HepG2 (cell line): ENCODE measurements around the gene FCHO1. TPM values are rescaled to one million over a fixed set of nuclear protein-coding genes. Genes with fewer than 3 reads are reported as not detected.

ENCODE experiments used
- ATF1 ChIP-seq: IDR thresholded peaks from 2 replicates; pipeline ENCODE4 v1.6.1; 2016; ENCODE audit warnings: mild to moderate bottlenecking, control low read depth
- NCOR1 ChIP-seq: fragments of 200-600 bp; sonication (generic); IDR thresholded peaks from 2 replicates; pipeline ENCODE4 v1.7.0; 2017; ENCODE audit warnings: antibody characterized with exemption, low read length, borderline replicate concordance
- SP140L ChIP-seq: sonication (generic); formaldehyde crosslinking; IDR thresholded peaks from 2 replicates; pipeline ENCODE4 v1.4.0; 2020; ENCODE audit warnings: missing genetic modification reagents, borderline replicate concordance
- ZNF577 ChIP-seq: sonication (generic); formaldehyde crosslinking; IDR thresholded peaks from 2 replicates; pipeline ENCODE4 v1.4.0; 2020; ENCODE audit warnings: mild to moderate bottlenecking, low read depth, missing genetic modification reagents, borderline replicate concordance
- ZNF709 ChIP-seq: sonication (generic); formaldehyde crosslinking; IDR thresholded peaks from 2 replicates; pipeline ENCODE4 v1.5.0; 2020; ENCODE audit warnings: mild to moderate bottlenecking, missing genetic modification reagents
- ZNF83 ChIP-seq: sonication (generic); formaldehyde crosslinking; IDR thresholded peaks from 2 replicates; pipeline ENCODE4 v1.4.0; 2020; ENCODE audit warnings: missing genetic modification reagents, mild to moderate bottlenecking, borderline replicate concordance
- polyA plus RNA-seq, 8 experiments: library from polyadenylated mRNA; depleted of rRNA in 3 of 8; stranded (reverse) in 7 of 8; unstranded in 1 of 8; fragments of >200 nt; fragmentation: Illumina TruSeq in 4 of 8; extraction: Trizol in 4 of 8; gene quantifications; 2 replicates each; pipeline versions ENCODE4 v1.2.1 to v1.2.3, GENCODE V29; 2011 to 2016; ENCODE audit warnings: low read depth in 4 of 8, missing spikeins in 1 of 8, mixed read lengths in 1 of 8; ENCODE audit not compliant: insufficient read depth in 1 of 8
- total RNA-seq, 5 experiments: library from RNA; depleted of rRNA; stranded (reverse); fragments of >200 nt; fragmentation: Illumina TruSeq; extraction: Trizol; gene quantifications; 2 replicates each; pipeline ENCODE4 v1.2.3, GENCODE V29; 2016; ENCODE audit warnings: low read depth in 1 of 5
- TF ChIP-seq, protein P1 (sequence below): sonication (generic); formaldehyde crosslinking; IDR thresholded peaks from 2 replicates; pipeline ENCODE4 v1.4.0; 2020; ENCODE audit warnings: missing genetic modification reagents
- TF ChIP-seq, protein P2 (sequence below): sonication (generic); formaldehyde crosslinking; conservative IDR thresholded peaks from 2 replicates; pipeline ENCODE4 v1.8.0; 2022; ENCODE audit warnings: missing genetic modification reagents
- TF ChIP-seq, protein P3 (sequence below): sonication (generic); formaldehyde crosslinking; IDR thresholded peaks from 2 replicates; pipeline ENCODE4 v1.5.0; 2020; ENCODE audit warnings: missing genetic modification reagents
- TF ChIP-seq, protein P4 (sequence below): fragments of 450-650 bp; IDR thresholded peaks from 2 replicates; pipeline ENCODE4 v1.6.1; 2017
- TF ChIP-seq, protein P5 (sequence below): sonication (generic); formaldehyde crosslinking; IDR thresholded peaks from 2 replicates; pipeline ENCODE4 v1.8.1; 2023; ENCODE audit warnings: missing genetic modification reagents, mild to moderate bottlenecking, borderline replicate concordance

Gene FCHO1
- total and polyA plus RNA-seq, 2 of the 13 experiments (the other 11 are each of a cell fraction or from before 2014, with no cell fraction given), result 1.3 to 3.1 TPM

DNA sequence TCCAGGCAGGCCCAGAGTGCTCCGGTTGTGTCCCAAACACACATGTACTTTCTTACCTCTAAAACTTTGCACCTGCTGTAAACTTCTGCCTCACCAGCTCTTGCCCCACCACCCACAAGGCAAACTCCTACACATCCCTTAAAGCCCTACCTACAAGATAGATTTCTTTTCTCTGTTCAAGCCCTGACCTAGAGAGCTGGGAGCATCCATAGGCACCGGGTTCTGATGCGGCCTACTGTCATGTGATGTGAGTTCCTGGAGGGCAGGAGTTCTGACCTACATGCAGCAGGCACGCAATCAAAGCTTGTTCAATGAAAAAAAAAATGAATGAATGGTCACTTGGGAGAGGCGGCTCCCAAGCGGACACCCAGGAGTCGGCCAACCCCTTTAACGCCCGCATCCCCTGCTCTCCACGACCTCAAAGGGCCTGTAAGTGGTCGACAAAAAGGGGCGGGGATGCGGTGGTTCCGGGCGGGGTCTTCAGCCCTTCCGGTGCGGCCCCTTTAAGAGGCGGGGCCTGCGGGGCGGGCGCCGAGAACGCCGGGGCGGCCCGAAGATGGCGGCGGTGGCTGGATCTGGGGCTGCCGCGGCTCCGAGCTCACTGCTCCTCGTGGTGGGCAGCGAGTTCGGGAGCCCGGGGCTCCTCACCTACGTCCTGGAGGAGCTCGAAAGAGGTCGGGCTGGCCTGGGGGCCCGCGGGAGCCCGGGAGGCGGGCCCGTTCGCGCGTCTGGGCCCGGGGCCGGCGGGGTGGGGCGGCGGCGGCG lies 32.1 kb upstream of the FCHO1 start, which contains the start of gene MAP1S (continued):
- TF ChIP-seq, protein P1, sequence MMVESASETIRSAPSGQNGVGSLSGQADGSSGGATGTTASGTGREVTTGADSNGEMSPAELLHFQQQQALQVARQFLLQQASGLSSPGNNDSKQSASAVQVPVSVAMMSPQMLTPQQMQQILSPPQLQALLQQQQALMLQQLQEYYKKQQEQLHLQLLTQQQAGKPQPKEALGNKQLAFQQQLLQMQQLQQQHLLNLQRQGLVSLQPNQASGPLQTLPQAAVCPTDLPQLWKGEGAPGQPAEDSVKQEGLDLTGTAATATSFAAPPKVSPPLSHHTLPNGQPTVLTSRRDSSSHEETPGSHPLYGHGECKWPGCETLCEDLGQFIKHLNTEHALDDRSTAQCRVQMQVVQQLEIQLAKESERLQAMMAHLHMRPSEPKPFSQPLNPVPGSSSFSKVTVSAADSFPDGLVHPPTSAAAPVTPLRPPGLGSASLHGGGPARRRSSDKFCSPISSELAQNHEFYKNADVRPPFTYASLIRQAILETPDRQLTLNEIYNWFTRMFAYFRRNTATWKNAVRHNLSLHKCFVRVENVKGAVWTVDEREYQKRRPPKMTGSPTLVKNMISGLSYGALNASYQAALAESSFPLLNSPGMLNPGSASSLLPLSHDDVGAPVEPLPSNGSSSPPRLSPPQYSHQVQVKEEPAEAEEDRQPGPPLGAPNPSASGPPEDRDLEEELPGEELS (CRISPR knock-in tag), result peak; percentile 48; the same call in 1 of the 2 replicates
- TF ChIP-seq, protein P2, sequence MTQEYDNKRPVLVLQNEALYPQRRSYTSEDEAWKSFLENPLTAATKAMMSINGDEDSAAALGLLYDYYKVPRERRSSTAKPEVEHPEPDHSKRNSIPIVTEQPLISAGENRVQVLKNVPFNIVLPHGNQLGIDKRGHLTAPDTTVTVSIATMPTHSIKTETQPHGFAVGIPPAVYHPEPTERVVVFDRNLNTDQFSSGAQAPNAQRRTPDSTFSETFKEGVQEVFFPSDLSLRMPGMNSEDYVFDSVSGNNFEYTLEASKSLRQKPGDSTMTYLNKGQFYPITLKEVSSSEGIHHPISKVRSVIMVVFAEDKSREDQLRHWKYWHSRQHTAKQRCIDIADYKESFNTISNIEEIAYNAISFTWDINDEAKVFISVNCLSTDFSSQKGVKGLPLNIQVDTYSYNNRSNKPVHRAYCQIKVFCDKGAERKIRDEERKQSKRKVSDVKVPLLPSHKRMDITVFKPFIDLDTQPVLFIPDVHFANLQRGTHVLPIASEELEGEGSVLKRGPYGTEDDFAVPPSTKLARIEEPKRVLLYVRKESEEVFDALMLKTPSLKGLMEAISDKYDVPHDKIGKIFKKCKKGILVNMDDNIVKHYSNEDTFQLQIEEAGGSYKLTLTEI (CRISPR knock-in tag), result no peak
- TF ChIP-seq, protein P3, sequence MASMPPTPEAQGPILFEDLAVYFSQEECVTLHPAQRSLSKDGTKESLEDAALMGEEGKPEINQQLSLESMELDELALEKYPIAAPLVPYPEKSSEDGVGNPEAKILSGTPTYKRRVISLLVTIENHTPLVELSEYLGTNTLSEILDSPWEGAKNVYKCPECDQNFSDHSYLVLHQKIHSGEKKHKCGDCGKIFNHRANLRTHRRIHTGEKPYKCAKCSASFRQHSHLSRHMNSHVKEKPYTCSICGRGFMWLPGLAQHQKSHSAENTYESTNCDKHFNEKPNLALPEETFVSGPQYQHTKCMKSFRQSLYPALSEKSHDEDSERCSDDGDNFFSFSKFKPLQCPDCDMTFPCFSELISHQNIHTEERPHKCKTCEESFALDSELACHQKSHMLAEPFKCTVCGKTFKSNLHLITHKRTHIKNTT (CRISPR knock-in tag), result no peak
- TF ChIP-seq ZNF83 (no peak), ZNF709 (no peak), ATF1 (CRISPR knock-in tag) (no peak), ZNF577 (CRISPR knock-in tag) (no peak), SP140L (CRISPR knock-in tag) (no peak), NCOR1 (no peak)
- TF ChIP-seq, protein P4, sequence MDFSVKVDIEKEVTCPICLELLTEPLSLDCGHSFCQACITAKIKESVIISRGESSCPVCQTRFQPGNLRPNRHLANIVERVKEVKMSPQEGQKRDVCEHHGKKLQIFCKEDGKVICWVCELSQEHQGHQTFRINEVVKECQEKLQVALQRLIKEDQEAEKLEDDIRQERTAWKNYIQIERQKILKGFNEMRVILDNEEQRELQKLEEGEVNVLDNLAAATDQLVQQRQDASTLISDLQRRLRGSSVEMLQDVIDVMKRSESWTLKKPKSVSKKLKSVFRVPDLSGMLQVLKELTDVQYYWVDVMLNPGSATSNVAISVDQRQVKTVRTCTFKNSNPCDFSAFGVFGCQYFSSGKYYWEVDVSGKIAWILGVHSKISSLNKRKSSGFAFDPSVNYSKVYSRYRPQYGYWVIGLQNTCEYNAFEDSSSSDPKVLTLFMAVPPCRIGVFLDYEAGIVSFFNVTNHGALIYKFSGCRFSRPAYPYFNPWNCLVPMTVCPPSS, result no peak
- TF ChIP-seq, protein P5, sequence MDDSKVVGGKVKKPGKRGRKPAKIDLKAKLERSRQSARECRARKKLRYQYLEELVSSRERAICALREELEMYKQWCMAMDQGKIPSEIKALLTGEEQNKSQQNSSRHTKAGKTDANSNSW, result no peak
